ENCODE data around the gene FUCA1. TPM values are rescaled to one million over a fixed set of nuclear protein-coding genes. Genes with fewer than 3 reads are reported as not detected.

Gene FUCA1
- total RNA-seq, 4 donors from 2014 or later = 19.4 to 26.9 (median 22.0) TPM

GRCh38 chr1:23879809-23880208, 11.7 kb upstream of the FUCA1 start:
- Histone ChIP-seq H3K27me3 (no peaks in the 10 kb centered on the region), H3K9me3 (peaks cover 0 to 33% (median 13%) of the 10 kb centered on the region in 4 donors), H3K4me3 (no peak overlapping the region), H3K4me1 (no peaks in the 10 kb centered on the region), H3K27ac (no peak overlapping the region), H3K36me3 (no peaks in the 10 kb centered on the region)
- TF ChIP-seq, protein P1, sequence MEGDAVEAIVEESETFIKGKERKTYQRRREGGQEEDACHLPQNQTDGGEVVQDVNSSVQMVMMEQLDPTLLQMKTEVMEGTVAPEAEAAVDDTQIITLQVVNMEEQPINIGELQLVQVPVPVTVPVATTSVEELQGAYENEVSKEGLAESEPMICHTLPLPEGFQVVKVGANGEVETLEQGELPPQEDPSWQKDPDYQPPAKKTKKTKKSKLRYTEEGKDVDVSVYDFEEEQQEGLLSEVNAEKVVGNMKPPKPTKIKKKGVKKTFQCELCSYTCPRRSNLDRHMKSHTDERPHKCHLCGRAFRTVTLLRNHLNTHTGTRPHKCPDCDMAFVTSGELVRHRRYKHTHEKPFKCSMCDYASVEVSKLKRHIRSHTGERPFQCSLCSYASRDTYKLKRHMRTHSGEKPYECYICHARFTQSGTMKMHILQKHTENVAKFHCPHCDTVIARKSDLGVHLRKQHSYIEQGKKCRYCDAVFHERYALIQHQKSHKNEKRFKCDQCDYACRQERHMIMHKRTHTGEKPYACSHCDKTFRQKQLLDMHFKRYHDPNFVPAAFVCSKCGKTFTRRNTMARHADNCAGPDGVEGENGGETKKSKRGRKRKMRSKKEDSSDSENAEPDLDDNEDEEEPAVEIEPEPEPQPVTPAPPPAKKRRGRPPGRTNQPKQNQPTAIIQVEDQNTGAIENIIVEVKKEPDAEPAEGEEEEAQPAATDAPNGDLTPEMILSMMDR (IDR thresholded peaks at IDR 0.05) = no peak
- TF ChIP-seq POLR2A (IDR thresholded peaks at IDR 0.05) = no peak
- no peak for TF ChIP-seq EP300 (IDR thresholded peaks at IDR 0.05)
- 94 to 100% methylated on average over 1 of the region's 1 CpG for WGBS, 2 donors
- no peak for DNase-seq (ENCODE audit: low spot score in 2 of 2)

DNA sequence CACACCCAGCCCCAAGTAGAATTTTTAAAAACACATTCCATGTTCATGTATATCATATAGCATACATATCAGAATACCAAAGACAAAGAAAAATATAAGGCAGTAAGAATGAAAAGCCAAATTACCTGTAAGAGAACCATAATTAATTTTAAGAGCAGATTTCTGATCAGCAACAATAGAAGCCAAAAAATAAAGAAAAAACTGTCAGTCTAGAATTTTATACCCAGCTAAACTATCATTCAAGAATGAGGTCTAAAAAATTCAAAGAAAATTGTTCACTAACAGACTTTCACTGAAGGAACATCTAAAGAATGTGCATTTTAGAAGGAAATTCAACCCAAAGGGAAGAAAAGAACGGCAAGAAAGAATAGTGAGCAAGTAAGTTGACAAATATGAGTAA, 10.6 kb upstream of the FUCA1 start:
- H3K4me3 ChIP-seq = no peak overlapping the region
- TF ChIP-seq, protein P1 (IDR thresholded peaks at IDR 0.05) = no peak
- TF ChIP-seq EP300 (IDR thresholded peaks at IDR 0.05) (no peak), POLR2A (IDR thresholded peaks at IDR 0.05) (no peak)
- DNase-seq (ENCODE audit: low spot score in 2 of 2) = no peak
- no peaks in the 10 kb centered on the region for H3K27me3 ChIP-seq
- H3K9me3 ChIP-seq = peaks cover 0 to 33% (median 13%) of the 10 kb centered on the region in 4 donors
- H3K4me1 ChIP-seq = no peaks in the 10 kb centered on the region
- no peaks in the 10 kb centered on the region for H3K36me3 ChIP-seq
- WGBS, 2 donors = 78 to 83% methylated on average over 1 of the region's 1 CpG
- H3K27ac ChIP-seq = no peak overlapping the region

DNA sequence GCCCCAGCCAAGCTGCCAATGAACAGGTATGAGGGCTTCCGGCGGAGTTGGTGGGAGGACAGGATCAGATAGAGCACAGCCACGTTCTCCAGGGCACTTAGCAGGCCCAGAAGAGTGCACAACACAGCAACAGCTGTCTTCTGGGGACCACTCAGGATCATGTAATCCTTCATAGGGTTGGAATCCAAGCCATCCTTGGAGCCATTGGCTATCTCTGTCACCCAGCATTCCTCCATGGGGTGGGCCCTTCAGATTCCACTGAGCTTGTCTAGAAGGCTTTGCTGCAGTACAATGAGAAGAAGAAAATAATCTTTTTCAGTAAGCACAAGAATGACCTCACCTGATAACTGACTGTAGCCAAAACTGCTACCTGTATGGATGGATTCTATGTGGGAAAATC, 7.3 kb upstream of the FUCA1 start:
- H3K27ac ChIP-seq = no peak overlapping the region
- peaks cover 0 to 33% (median 13%) of the 10 kb centered on the region in 4 donors for H3K9me3 ChIP-seq
- DNase-seq (ENCODE audit: low spot score in 2 of 2) = no peak
- no peaks in the 10 kb centered on the region for H3K4me1 ChIP-seq
- TF ChIP-seq EP300 (IDR thresholded peaks at IDR 0.05) (no peak), POLR2A (IDR thresholded peaks at IDR 0.05) (no peak)
- TF ChIP-seq, protein P1 (IDR thresholded peaks at IDR 0.05) = no peak
- no peak overlapping the region for H3K4me3 ChIP-seq
- H3K27me3 ChIP-seq = no peaks in the 10 kb centered on the region
- no peaks in the 10 kb centered on the region for H3K36me3 ChIP-seq
- 76 to 80% methylated on average over 3 of the region's 3 CpGs for WGBS, 2 donors

DNA sequence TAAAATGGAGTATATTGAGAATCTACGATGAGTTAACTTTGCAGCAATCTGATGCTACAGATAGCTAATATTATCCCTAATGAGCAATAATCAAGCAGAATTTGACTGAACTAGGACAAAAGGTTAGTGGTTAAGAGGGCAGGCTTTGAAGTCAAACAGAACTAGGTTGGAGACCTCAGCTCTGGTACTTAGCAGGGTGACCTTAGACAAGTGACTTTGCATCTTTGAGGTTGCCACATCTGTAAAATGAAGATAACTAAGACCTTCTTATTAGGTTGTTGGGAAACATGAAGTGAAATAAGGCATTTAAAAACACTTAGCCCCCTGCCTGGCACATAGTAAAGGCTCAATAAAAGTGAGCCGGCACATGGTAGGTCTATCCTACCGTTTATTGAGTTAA, 4.3 kb upstream of the FUCA1 start:
- H3K4me3 ChIP-seq = no peak overlapping the region
- TF ChIP-seq EP300 (IDR thresholded peaks at IDR 0.05) (no peak), POLR2A (IDR thresholded peaks at IDR 0.05) (no peak)
- TF ChIP-seq, protein P1 (IDR thresholded peaks at IDR 0.05) = no peak
- H3K27ac ChIP-seq = no peak overlapping the region
- no peaks in the 10 kb centered on the region for H3K27me3 ChIP-seq
- no peak for DNase-seq (ENCODE audit: low spot score in 2 of 2)
- WGBS, 2 donors = 83 to 88% methylated on average over 3 of the region's 3 CpGs
- no peaks in the 10 kb centered on the region for H3K36me3 ChIP-seq
- peaks cover 0 to 10% (median 3%) of the 10 kb centered on the region in 4 donors for H3K4me1 ChIP-seq
- peaks cover 0 to 7% (median 0%) of the 10 kb centered on the region in 4 donors for H3K9me3 ChIP-seq

GRCh38 chr1:23869051-23869450, 961 bp upstream of the FUCA1 start:
- TF ChIP-seq EP300 (IDR thresholded peaks at IDR 0.05) (no peak), POLR2A (IDR thresholded peaks at IDR 0.05) (no peak)
- TF ChIP-seq, protein P1 (IDR thresholded peaks at IDR 0.05) = no peak
- no peaks in the 10 kb centered on the region for H3K27me3 ChIP-seq
- peaks cover 0 to 25% (median 9%) of the 10 kb centered on the region in 4 donors for H3K4me1 ChIP-seq
- WGBS, 2 donors = 54 to 61% methylated on average over 10 of the region's 10 CpGs
- H3K36me3 ChIP-seq = peaks cover 0 to 14% (median 0%) of the 10 kb centered on the region in 3 donors
- peak overlapping the region in 2 of 4 donors; percentile 74 to 82 for H3K4me3 ChIP-seq
- no peaks in the 10 kb centered on the region for H3K9me3 ChIP-seq
- H3K27ac ChIP-seq = peak overlapping the region in 2 of 4 donors; percentile 78 to 80
- DNase-seq (ENCODE audit: low spot score in 2 of 2) = no peak

Data from tibial nerve (tissue), 4 donors.